B cell (primary cell): ENCODE data around the gene KIF26B. TPM values are rescaled to one million over a fixed set of nuclear protein-coding genes. Genes with fewer than 3 reads are reported as not detected.

Experiments
- ATAC-seq: fragments of 200-7000 bp; cut with Tn5 transposase; one replicate; pipeline ENCODE4 v1.10.0; 2021; ENCODE audit warnings: low read depth, mild to moderate bottlenecking, moderate number of reproducible peaks, moderate library complexity
- CTCF ChIA-PET: fragments of 350-600 bp; sonication (Branson Sonifier 250); formaldehyde crosslinking; loops from one replicate; lab custom pipeline; 2021; ENCODE audit warnings: antibody characterized with exemption, inconsistent platforms; lab: Charles Lee
- POLR2A ChIA-PET: fragments of 350-600 bp; sonication (Branson Sonifier 250); formaldehyde crosslinking; loops from one replicate; lab custom pipeline; 2021; ENCODE audit warnings: antibody characterized with exemption; lab: Charles Lee
- DNase-seq: peaks from one replicate; pipeline ENCODE4 v3.0.0; 2013
- H2AFZ ChIP-seq: 2 replicates; pipeline ENCODE4 v1.6.1; 2012; ENCODE audit warnings: mild to moderate bottlenecking, low read depth, low read length; ENCODE audit not compliant: insufficient read depth, poor library complexity, severe bottlenecking
- H3K27ac ChIP-seq, 2 donors: 1 replicate in 1 of 2; 2 replicates in 1 of 2; pipeline ENCODE4 v1.5.1; 2012 to 2013; ENCODE audit warnings: low read length in 2 of 2, mild to moderate bottlenecking in 2 of 2, moderate library complexity in 1 of 2
- H3K27me3 ChIP-seq, 4 experiments: fragments of 200-600 bp in 1 of 4; sonication (generic) in 1 of 4; replicated peaks in 1 of 4; 1 replicate in 2 of 4; 2 replicates in 2 of 4; pipeline versions ENCODE4 v1.6.1 to v1.7.0; 2013 to 2016; ENCODE audit warnings: low read length in 3 of 4, mild to moderate bottlenecking in 2 of 4, mixed read lengths in 1 of 4, moderate library complexity in 1 of 4; ENCODE audit not compliant: insufficient read depth in 4 of 4, control insufficient read depth in 3 of 4; ENCODE audit errors: control extremely low read depth in 1 of 4
- H3K36me3 ChIP-seq, 2 experiments: replicated peaks in 1 of 2; 1 replicate in 1 of 2; 2 replicates in 1 of 2; pipeline versions ENCODE4 v1.6.1 to v1.7.1; 2013; ENCODE audit warnings: low read length in 1 of 2; ENCODE audit not compliant: insufficient read depth in 2 of 2, control insufficient read depth in 1 of 2; ENCODE audit errors: control extremely low read depth in 1 of 2, extremely low read depth in 1 of 2
- H3K4me1 ChIP-seq, 2 donors: fragments of 200-600 bp in 1 of 2; sonication (generic) in 1 of 2; 1 replicate in 1 of 2; 2 replicates in 1 of 2; pipeline versions ENCODE4 v1.5.1 to v1.6.1; 2013 to 2017; ENCODE audit warnings: low read length in 2 of 2; ENCODE audit not compliant: control insufficient read depth in 2 of 2, insufficient read depth in 2 of 2
- H3K4me2 ChIP-seq: replicated peaks from 2 replicates; pipeline ENCODE3; 2012; ENCODE audit warnings: mild to moderate bottlenecking, low read depth, low read length; ENCODE audit not compliant: poor library complexity, severe bottlenecking
- H3K4me3 ChIP-seq, 5 experiments: fragments of 200-600 bp in 1 of 5; sonication (generic) in 1 of 5; 1 replicate in 3 of 5; 2 replicates in 2 of 5; pipeline versions ENCODE4 v1.5.1 to v1.7.0; 2011 to 2016; ENCODE audit warnings: low read length in 4 of 5, mild to moderate bottlenecking in 4 of 5, low read depth in 2 of 5, control low read depth in 1 of 5, moderate library complexity in 1 of 5; ENCODE audit not compliant: insufficient read depth in 1 of 5; ENCODE audit errors: control extremely low read depth in 1 of 5, extremely low read depth in 1 of 5
- H3K79me2 ChIP-seq: fragments of 200-600 bp; sonication (generic); one replicate; pipeline ENCODE4 v1.6.0; 2016; ENCODE audit warnings: low read length; ENCODE audit not compliant: control insufficient read depth, insufficient read depth
- H3K9ac ChIP-seq: fragments of 200-600 bp; sonication (generic); 2 replicates; pipeline ENCODE4 v1.6.1; 2017; ENCODE audit warnings: mild to moderate bottlenecking, low read length, moderate library complexity
- H3K9me3 ChIP-seq, 3 donors: one replicate each; pipeline versions ENCODE4 v1.6.1 to v1.7.1; 2013; ENCODE audit warnings: low read length in 2 of 3; ENCODE audit not compliant: control insufficient read depth in 2 of 3, insufficient read depth in 1 of 3; ENCODE audit errors: control extremely low read depth in 1 of 3
- H4K20me1 ChIP-seq: 2 replicates; pipeline ENCODE4 v1.6.0; 2012; ENCODE audit warnings: mild to moderate bottlenecking, low read length; ENCODE audit not compliant: insufficient read depth, control insufficient read depth, poor library complexity, severe bottlenecking
- H3K27ac Mint-ChIP-seq: one replicate; pipeline ENCODE4 v1.8.0; 2021; ENCODE audit warnings: mixed read lengths
- H3K27me3 Mint-ChIP-seq: one replicate; pipeline ENCODE4 v1.8.0; 2021; ENCODE audit warnings: mixed read lengths
- H3K4me1 Mint-ChIP-seq: one replicate; pipeline ENCODE4 v1.8.0; 2021; ENCODE audit warnings: mixed read lengths
- H3K4me3 Mint-ChIP-seq: one replicate; pipeline ENCODE4 v1.8.0; 2021; ENCODE audit warnings: mixed read lengths
- H3K9me3 Mint-ChIP-seq: one replicate; pipeline ENCODE4 v1.8.0; 2022; ENCODE audit warnings: mixed read lengths; ENCODE audit not compliant: insufficient read depth
- CTCF ChIP-seq: fragments of 200-600 bp; IDR thresholded peaks from one replicate; pipeline ENCODE4 v1.8.0; 2022; ENCODE audit warnings: antibody characterized with exemption, mild to moderate bottlenecking
- EZH2 ChIP-seq: IDR thresholded peaks from 2 replicates; pipeline ENCODE4 v1.6.1; 2012; ENCODE audit warnings: borderline replicate concordance, low read depth, mild to moderate bottlenecking, moderate library complexity, low read length; ENCODE audit not compliant: insufficient read depth, poor library complexity, severe bottlenecking
- WGBS: methylation state at CpG from one replicate; pipeline ENCODE4 v1.1.5; 2013; ENCODE audit warnings: missing lambda C conversion rate; ENCODE audit not compliant: insufficient coverage; 5-methylcytosine and 5-hydroxymethylcytosine counted together
- intact Hi-C: fragments of 100-400 bp; cut with micrococcal nuclease; formaldehyde crosslinking; loops from one replicate; pipeline ENCODE4 v1.10.0; 2022
- polyA plus RNA-seq: library from polyadenylated mRNA; depleted of rRNA; stranded (reverse); fragments of >200 nt; gene quantifications from 2 replicates; pipeline ENCODE4 v1.2.3, GENCODE V29; 2012
- total RNA-seq, 2 donors: library from RNA; stranded (reverse); fragments of 120-200 nt in 1 of 2; gene quantifications; 1 replicate in 1 of 2; 2 replicates in 1 of 2; pipeline versions ENCODE4 v1.2.3 to v1.2.4, GENCODE V29; 2013 to 2022

The KIF26B gene
- total and polyA plus RNA-seq, 2 donors (not counting 1 experiment from before 2014, with no cell fraction given): 0.62 TPM; not detected in 1

- TF ChIP-seq EZH2: no peak
- no peak for TF ChIP-seq CTCF
- no peaks in the 10 kb centered on the region for H3K36me3 ChIP-seq
- no peaks in the 10 kb centered on the region for H3K79me2 ChIP-seq
- Mint-ChIP-seq H3K4me3 (no peak overlapping the region), H3K4me1 (no peaks in the 10 kb centered on the region), H3K9me3 (peaks cover 3% of the 10 kb centered on the region), H3K27me3 (no peaks in the 10 kb centered on the region), H3K27ac (no peak overlapping the region)
- DNase-seq (no peak), ATAC-seq (no peak)
- peaks cover 0 to 4% (median 1%) of the 10 kb centered on the region in 3 donors for H3K9me3 ChIP-seq
- H3K27me3 ChIP-seq: no peaks in the 10 kb centered on the region
- intact Hi-C loops: no loop called here
- no peak overlapping the region for H3K27ac ChIP-seq
- POLR2A ChIA-PET: no interaction called here
- H2AFZ ChIP-seq: no peak overlapping the region
- H3K4me2 ChIP-seq: no peak overlapping the region
- WGBS: 83% methylated on average over 2 of the region's 7 CpGs
- H3K4me3 ChIP-seq: no peak overlapping the region
- CTCF ChIA-PET: no interaction called here
- no peaks in the 10 kb centered on the region for H4K20me1 ChIP-seq
- no peaks in the 10 kb centered on the region for H3K4me1 ChIP-seq
- no peak overlapping the region for H3K9ac ChIP-seq
Measured at GRCh38 chr1:245247801-245248200, 93.0 kb downstream of the KIF26B start.

GRCh38 chr1:245248231-245248731 lies 93.5 kb downstream of the KIF26B start:
- Histone ChIP-seq H3K27me3 (no peaks in the 10 kb centered on the region), H3K4me2 (no peak overlapping the region), H3K4me1 (no peaks in the 10 kb centered on the region), H3K9ac (no peak overlapping the region), H3K4me3 (no peak overlapping the region), H3K27ac (no peak overlapping the region), H3K36me3 (no peaks in the 10 kb centered on the region), H2AFZ (no peak overlapping the region), H3K79me2 (no peaks in the 10 kb centered on the region), H4K20me1 (no peaks in the 10 kb centered on the region), H3K9me3 (peaks cover 0 to 4% (median 1%) of the 10 kb centered on the region in 3 donors)
- intact Hi-C loops: no loop called here
- POLR2A ChIA-PET: no interaction called here
- DNase-seq (no peak), ATAC-seq (no peak)
- WGBS: 94% methylated on average over 12 of the region's 18 CpGs
- Mint-ChIP-seq H3K4me3 (no peak overlapping the region), H3K4me1 (no peaks in the 10 kb centered on the region), H3K27me3 (no peaks in the 10 kb centered on the region), H3K27ac (no peak overlapping the region), H3K9me3 (peaks cover 3% of the 10 kb centered on the region)
- CTCF ChIA-PET: no interaction called here
- TF ChIP-seq EZH2 (no peak), CTCF (no peak)
